ENCODE data around the gene PTK7. TPM values are rescaled to one million over a fixed set of nuclear protein-coding genes. Genes with fewer than 3 reads are reported as not detected.
"Not testable (repeated sequence)": the region's sequence is repeated elsewhere in the genome, so short reads cannot be mapped to it uniquely, and the experiment has no call there.

The PTK7 gene
- total RNA-seq, 4 donors from 2014 or later, result 4.4 to 22.3 (median 18.3) TPM

- no peaks in the 10 kb centered on the region for H3K4me1 ChIP-seq
- no peaks in the 10 kb centered on the region for H3K27me3 ChIP-seq
- DNase-seq, result no peak
- no peak for TF ChIP-seq CTCF (IDR thresholded peaks at IDR 0.05)
- TF ChIP-seq POLR2A (IDR thresholded peaks at IDR 0.05), result no peak
- H3K4me3 ChIP-seq, result no peak overlapping the region
- no peak overlapping the region for H3K27ac ChIP-seq
- H3K36me3 ChIP-seq, result no peaks in the 10 kb centered on the region
- no peaks in the 10 kb centered on the region for H3K9me3 ChIP-seq
Measured at GRCh38 chr6:43107344-43108062, 31.4 kb downstream of the PTK7 start.

GRCh38 chr6:43113431-43114260, 37.5 kb downstream of the PTK7 start:
- peaks cover 0 to 12% (median 0%) of the 10 kb centered on the region in 4 donors for H3K4me1 ChIP-seq
- no peaks in the 10 kb centered on the region for H3K9me3 ChIP-seq
- TF ChIP-seq CTCF (IDR thresholded peaks at IDR 0.05) (no peak), POLR2A (IDR thresholded peaks at IDR 0.05) (no peak)
- H3K4me3 ChIP-seq, result no peak overlapping the region
- H3K36me3 ChIP-seq, result no peaks in the 10 kb centered on the region
- peak overlapping the region in 2 of 4 donors; percentile 36 to 46 for H3K27ac ChIP-seq
- no peak for DNase-seq
- H3K27me3 ChIP-seq, result no peaks in the 10 kb centered on the region

- DNase-seq, result no peak
- Histone ChIP-seq H3K36me3 (no peaks in the 10 kb centered on the region), H3K4me1 (peaks cover 0 to 12% (median 0%) of the 10 kb centered on the region in 4 donors), H3K9me3 (no peaks in the 10 kb centered on the region), H3K27ac (no peak overlapping the region), H3K4me3 (no peak overlapping the region), H3K27me3 (no peaks in the 10 kb centered on the region)
- TF ChIP-seq POLR2A (IDR thresholded peaks at IDR 0.05) (no peak), CTCF (IDR thresholded peaks at IDR 0.05) (no peak)
Measured at GRCh38 chr6:43115365-43115764, 39.3 kb downstream of the PTK7 start.

- DNase-seq, H3K4me3 ChIP-seq, H3K9me3 ChIP-seq, H3K27ac ChIP-seq, H3K36me3 ChIP-seq, H3K27me3 ChIP-seq: not testable (repeated sequence)
- peaks cover 0 to 12% (median 0%) of the 10 kb centered on the region in 4 donors for H3K4me1 ChIP-seq
Measured at GRCh38 chr6:43117466-43117865, 41.4 kb downstream of the PTK7 start.

GRCh38 chr6:43119482-43119881, 43.4 kb downstream of the PTK7 start:
- Histone ChIP-seq H3K4me3 (no peak overlapping the region), H3K27me3 (no peaks in the 10 kb centered on the region), H3K36me3 (no peaks in the 10 kb centered on the region), H3K27ac (no peak overlapping the region), H3K4me1 (no peaks in the 10 kb centered on the region), H3K9me3 (no peaks in the 10 kb centered on the region)
- TF ChIP-seq CTCF (IDR thresholded peaks at IDR 0.05) (no peak), POLR2A (IDR thresholded peaks at IDR 0.05) (no peak)
- no peak for DNase-seq

- no peak for TF ChIP-seq CTCF (IDR thresholded peaks at IDR 0.05)
- no peak for TF ChIP-seq POLR2A (IDR thresholded peaks at IDR 0.05)
- H3K9me3 ChIP-seq, result no peaks in the 10 kb centered on the region
- no peaks in the 10 kb centered on the region for H3K4me1 ChIP-seq
- no peak for DNase-seq
- H3K36me3 ChIP-seq, result no peaks in the 10 kb centered on the region
- no peak overlapping the region for H3K4me3 ChIP-seq
- H3K27ac ChIP-seq, result no peak overlapping the region
- H3K27me3 ChIP-seq, result no peaks in the 10 kb centered on the region
Measured at GRCh38 chr6:43120101-43120763, 44.1 kb downstream of the PTK7 start.

Data from Peyer's patch (tissue), 4 donors.